SIG-M5 treated with dmso at 0.1 percent for 504 hours (cell line): ENCODE measurements around the gene SMYD3.
"Not testable (repeated sequence)": the region's sequence is repeated elsewhere in the genome, so short reads cannot be mapped to it uniquely, and the experiment has no call there.

Experiments
- DNase-seq: peaks from one replicate; lab custom pipeline; 2025; ENCODE audit not compliant: unreplicated experiment; lab: John Stamatoyannopoulos, UW

SMYD3 gene

DNA sequence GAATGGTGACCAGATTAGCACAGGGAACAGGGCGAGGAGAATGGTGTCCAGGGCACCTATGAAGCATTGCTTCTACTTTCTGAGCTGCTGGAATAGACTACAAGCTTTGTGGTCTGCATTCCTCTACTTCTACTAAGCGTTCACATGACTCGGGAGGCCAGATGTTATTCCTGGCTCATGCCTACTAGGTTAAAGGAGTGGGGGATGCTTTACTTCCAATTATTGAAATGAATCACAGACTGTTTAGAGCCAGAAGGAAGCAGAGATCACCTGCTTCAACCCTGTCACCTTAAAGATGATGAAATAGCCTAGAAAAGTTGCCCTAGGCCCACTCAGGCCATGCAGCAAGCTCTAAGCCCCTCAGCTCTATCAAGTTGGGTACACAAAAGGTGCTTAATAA, 718.8 kb downstream of the SMYD3 start:
- DNase-seq = no peak

DNA sequence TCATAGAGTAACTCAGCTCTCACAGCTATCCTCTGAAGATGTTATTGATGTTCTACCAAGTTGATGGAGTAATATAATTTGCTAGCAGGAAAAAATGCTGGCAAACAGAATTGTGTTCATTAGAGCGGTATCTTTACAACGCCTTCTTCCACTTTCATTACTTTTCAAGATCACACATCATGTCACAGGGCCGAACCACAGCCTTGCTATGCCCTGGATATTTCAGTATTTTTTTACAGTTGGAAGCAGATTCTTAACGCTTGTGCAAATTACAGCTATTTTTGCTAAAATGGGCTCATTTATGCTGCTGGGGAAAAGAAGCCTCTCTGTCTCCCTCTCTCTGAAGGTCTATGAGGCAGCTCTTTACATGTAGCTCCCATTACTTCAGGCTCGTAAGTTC, 720.1 kb downstream of the SMYD3 start:
- DNase-seq = no peak

DNA sequence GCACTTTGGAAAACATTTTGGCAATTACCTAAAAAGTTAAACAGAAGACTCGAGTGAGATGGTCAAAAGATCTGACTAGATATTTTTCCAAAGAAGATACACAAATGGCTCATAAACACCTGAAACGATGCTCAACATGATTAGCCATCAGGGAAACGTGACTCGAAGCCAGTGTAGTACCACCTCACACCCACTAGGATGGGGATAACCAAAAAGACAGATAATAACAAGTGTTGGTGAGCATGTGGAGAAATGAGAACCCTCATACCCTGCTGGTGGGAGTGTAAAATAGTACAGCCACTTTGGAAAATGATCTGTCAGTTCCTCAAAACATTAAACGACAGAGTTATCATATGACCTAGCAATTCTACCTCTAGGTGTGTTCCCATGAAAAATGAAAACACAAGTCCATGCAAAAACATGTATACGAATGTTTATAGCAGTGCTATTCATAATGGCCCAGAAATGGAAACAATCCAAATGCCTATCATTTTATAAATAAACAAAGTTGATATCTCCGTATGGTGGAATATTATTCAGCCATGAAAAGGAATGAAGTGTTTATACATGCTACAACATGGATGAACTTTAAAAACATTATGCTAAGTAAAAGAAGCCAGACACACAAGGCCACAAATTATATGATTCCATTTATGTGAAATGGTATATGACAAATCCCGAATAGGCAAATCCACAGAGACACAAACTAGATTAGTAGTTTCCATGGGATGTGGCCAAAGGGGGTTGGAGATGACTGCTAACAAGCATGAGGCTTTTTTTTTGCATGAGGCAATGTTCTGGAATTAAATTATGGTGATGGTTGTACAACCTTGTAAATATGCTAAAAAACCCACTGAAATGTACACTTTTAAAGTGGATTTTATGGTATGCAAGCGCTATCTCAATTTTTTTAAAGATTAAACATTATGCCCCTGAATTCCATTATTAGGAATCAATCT, 727.0 kb downstream of the SMYD3 start:
- no peak for DNase-seq

DNA sequence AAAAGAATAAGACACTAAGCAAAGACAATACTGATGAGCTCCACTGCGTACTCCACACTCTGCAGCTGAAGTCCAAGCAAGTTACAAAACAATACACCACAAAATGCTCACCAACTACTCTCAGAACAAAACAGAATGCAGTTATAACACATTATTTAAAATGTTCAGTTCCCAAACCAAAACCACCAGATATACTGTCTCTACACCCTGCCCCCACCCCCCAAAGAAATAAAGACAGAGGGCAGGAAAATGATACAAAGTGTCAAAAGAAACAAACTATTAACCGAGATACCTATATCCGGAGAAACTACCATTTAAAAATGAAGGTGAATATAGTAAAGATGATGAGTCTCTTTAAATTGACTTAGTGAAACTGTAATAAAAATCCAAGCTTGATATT, 729.3 kb downstream of the SMYD3 start:
- no peak for DNase-seq

DNA sequence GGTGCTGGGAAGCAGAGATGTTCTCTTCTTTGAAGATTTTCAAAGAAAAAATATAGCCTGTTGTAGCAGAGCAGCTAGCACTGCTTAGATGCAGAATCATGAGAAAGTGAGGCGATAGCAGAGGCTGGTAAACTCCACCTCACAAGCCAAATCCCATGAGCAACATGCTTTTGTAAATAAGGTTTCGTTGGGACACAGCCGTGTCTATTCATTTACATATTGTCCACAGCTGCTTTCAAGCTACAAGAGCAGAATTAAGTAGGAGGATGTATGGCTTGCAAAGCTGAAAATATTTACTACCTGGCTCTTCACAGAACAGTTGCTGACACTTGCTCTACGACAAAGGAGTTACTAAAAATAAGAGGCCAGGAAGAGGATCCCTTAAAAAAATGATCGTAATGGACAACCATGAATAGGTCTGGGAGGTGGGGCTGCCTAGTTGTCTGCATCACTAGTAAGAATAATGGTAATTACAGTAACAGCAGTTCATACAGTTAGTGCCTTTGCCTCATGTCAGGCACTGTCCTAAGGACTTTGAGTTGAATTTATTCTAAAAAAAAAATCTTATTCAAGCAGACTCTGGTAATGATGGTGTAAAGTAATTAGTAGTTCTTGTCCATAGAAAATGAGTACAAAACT, 730.3 kb downstream of the SMYD3 start:
- DNase-seq = no peak

DNA sequence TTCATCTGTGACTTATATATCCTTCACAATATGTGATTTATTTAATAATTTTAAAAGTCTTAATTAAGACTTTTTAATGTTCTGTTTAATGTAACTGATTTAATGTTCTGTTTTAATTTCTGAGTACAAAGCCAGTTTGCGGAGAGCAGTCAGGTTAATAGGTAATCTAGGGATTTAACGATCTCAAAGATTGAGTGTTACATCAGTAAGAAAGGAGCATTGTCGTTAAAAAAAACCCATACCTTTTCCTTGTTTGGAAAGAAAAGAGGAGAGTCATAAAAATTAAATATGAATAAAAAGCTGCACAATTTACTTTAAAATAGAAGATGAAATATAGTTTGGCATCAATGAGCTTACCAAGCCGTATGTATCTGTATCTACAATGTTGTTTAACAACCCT, 730.9 kb downstream of the SMYD3 start:
- no peak for DNase-seq

DNA sequence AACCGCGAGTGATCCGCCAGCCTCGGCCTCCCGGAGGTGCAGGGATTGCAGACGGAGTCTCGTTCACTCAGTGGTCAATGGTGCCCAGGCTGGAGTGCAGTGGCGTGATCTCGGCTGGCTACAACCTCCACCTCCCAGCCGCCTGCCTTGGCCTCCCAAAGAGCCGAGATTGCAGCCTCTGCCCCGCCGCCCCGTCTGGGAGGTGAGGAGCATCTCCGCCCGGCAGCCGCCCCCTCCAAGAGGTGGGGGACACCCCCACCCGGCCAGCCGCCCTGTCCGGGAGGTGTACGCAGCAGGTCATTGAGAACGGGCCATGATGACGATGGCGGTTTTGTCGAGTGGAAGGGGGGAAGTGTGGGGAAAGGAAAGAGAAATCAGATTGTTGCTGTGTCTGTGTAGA, 732.1 kb downstream of the SMYD3 start:
- not testable (repeated sequence) for DNase-seq

DNA sequence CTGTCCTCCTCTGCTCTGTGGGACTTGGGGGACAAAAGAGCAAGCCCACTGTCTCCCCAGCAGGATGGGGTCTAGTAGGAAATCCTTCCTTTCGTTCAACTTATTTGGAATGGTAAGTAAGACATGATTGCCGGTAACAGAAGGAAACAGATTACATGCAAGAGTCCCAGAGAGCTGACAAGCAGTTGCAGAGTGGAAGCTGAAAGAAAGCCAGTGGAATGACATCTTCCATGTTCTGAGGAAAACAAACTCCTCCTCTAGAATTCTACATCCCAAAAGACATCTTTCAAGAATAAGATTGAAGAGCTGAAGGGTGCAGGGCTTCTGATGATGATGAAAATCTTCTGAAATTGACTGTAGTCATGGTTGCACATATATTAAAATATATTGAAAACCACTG, 732.9 kb downstream of the SMYD3 start:
- no peak for DNase-seq

DNA sequence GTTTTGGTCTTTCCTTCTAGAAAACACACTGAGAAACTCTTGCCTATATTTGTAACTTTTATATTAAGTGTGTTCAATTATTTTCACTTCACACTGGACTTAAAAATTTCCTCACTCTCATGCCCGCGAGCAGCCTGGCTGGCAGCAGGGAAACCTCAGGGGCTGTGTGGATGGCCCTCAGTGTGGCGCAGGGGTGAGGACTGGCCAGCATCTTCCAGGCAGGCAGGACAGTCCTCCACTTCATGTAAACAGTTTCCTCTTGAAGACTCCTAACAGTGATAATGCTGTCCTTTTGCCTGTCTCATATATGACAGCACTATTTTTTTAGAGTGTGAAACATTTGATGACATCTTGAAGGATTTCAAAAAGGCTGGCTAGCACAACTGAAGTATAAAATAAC, 733.7 kb downstream of the SMYD3 start:
- DNase-seq = no peak

DNA sequence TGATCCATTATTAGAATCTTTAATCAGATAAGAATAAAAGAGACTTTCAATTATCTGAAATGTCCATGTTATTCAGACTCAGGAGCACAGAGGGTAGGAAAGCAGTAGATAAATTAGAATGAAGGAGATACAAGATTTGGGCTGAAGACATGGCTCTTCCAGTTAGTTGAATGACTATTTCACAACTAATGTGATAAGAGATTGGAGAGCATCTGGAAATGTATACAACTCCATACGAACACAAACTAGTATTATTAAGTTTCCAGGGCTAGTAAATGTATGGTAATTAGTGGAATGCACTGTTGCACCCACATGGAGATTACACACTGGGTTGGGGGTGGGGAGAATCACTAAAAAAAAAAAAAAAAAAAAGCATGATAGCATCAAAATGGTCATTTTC, 734.3 kb downstream of the SMYD3 start:
- DNase-seq = no peak

DNA sequence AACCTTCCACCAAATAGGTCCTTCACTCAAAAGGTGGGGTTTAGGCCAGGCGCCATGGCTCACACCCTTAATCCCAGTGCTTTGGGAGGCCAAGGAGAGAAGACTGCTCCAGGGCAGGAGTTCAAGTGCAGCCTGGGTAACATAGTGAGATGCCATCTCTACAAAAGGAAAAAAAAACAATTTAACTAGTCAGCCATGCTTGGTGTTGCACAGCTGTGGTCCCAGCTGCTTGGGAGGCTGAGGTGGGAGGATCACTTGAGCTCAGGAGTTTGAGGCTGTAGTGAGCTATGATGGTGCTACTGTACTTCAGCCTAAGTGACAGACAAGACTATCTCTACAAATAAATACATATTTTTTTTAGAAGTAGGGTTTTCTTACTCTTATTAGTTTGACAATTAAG, 734.8 kb downstream of the SMYD3 start:
- no peak for DNase-seq

DNA sequence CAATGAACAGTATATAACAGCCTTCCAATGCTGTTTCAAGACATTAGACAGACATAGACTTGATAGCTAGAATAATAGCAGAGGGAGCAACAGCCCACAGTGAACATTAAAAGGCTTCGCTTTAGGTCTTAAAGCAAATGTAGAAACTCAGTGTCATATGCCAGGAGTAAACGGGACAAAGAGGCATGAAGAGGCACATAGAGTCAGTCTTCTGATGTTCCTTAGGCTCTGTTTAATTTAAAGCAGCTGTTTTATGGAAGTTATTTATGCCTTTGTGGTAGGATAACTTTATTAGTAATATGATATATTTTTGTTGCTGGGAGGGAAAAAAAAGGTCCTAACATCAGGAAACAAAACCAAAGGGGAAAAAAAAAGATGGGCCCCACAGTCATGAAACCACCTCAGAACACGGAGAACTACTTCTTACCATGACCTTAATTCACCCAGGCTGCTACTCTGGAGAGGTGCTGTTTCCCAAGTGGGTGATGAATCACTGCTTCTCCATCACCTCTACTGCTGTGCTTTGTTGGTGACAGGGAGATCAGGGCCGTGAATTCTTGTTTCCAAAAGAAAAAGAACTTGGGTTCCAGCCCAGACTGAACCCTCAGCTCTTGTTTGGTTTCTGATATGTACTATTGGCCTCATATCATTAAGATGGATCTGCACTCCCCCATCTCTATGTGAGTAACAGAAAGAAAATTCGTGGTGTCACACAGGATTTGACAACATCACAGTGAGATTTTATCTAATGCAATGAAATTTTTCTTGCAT, 735.4 kb downstream of the SMYD3 start:
- DNase-seq = no peak

DNA sequence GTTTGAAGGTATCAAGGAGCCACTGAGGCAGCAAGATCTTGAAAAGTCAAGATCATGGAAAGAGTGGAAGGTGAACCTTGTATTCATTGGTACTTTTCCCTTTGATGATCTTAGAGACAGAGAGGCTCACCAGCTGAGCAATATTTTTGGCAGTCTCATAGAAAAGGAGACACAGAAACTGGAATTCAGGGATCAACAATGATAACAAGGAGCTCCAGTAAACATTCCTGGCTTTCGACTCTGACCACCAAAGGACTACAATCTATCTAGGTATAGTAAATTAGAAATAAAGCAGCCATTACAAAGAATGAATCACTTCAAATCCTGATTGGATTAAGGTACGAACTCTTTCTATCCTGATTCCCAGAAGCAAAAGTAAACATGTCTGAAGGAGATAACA, 736.9 kb downstream of the SMYD3 start:
- DNase-seq = no peak

DNA sequence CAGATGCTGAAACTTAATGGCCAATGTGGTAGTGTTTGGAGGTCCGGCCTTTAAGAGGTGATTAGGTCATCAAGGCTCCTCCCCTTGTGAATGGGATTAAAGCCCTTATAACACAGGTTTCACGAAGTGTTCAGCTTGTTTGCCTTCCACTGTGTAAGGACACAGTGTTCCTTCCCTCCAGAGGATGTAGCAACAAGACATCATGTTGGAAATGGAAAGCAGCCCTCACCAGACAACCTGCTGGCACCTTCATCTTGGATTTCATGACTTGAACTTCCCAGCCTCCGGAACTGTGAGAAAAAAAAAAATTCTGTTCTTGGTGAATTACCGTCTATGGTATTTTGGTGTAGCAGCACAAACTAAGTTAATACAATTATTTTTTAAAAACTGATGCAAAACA, 738.5 kb downstream of the SMYD3 start:
- no peak for DNase-seq

DNA sequence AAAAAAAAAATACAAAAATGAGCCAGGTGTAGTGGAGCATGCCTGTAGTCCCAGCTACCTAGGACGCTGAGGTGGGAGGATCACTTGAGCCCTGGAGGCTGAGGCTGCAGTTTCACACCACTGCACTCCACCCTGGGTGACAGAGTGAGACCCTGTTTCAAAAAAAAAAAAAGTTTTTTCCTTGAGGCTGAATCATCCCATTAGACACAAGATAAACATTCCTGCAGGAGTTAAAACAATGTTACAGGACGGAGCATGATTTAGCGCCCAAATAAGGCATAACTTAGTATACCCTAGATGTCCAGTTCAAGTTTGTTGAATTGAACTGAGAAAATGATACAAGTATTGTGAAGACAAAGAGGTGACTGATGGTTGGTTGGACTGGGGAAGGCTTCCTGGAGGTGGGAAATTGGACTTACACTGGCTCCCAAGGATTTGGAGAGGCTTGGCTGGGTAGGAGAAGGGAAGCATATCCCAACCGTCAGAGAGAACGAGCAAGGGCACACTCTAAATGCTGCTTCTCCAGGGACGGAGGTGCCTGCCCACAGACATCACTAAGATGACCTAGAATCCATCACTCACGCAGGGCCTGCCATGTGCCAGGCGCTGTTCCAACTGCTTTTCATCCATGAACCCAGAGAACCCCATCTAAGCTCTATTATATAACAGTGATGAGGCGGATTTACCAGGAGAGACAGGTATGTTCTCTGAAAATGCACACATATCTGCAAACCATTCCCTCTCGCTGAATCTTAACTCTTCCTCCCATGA, 741.7 kb downstream of the SMYD3 start:
- no peak for DNase-seq

DNA sequence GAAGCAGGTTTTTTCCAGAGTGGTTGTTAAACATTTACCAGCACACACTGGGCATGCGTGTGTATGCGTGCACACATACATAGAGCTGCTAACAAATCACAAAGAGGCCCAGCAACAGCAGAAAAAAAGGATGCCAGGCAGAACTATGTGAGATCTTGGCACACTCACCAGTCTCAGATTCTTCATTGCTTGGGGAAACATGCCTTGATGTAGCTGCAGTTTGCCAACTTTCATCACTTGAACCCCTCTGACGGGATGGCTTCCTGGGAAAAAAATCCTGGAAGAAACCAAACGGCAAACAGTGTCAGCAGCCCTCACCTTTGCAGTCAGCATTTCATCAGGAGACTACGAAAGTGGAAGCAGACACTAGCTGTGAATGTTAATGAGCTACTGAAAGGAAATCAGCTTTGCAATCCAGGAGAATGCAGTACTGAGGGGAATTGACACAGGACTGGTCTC, 743.2 kb downstream of the SMYD3 start:
- DNase-seq = no peak

DNA sequence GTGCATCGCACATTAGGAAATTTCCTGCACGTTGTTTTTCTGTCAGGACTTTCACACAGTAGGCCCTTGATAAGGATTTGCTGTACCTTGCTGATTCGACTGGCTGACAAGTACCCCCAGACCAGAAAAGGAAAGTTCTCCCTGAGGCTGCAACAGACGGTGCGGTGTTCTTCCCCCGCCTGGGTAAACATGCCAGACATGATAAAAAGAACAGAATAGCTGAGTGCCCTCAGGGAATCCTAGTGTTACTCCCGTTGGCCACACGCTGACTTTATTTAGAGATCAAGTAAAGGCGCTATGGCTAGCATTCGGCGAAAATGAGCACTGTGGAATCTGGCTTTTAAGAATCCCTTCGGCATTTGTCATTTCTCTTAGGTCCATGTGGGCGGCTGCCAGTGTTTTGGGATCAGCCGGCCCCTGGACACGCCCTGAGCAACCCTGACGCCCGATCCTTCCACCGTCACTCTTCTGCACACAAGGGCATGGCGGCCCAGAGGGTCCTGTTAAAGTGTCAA, 744.6 kb downstream of the SMYD3 start:
- no peak for DNase-seq

DNA sequence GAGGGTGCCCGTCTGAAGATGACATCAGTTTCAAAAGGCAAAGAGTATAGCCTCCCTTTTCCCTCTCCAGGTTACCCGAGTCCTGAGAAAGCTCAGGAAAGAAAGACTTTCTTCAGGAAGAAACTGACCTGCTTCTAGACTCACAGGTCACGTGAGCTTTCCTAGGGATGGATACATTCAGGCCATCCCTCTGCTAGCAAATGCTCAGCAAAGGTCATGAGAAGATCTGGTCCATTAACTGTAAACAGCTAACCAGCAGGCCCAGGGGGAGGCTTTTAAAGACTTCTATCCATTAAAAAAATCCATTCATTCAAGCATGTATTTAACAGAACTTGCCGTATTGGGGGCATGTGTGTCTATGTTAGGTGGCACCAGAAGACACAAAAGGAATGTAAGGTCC, 746.8 kb downstream of the SMYD3 start:
- no peak for DNase-seq

DNA sequence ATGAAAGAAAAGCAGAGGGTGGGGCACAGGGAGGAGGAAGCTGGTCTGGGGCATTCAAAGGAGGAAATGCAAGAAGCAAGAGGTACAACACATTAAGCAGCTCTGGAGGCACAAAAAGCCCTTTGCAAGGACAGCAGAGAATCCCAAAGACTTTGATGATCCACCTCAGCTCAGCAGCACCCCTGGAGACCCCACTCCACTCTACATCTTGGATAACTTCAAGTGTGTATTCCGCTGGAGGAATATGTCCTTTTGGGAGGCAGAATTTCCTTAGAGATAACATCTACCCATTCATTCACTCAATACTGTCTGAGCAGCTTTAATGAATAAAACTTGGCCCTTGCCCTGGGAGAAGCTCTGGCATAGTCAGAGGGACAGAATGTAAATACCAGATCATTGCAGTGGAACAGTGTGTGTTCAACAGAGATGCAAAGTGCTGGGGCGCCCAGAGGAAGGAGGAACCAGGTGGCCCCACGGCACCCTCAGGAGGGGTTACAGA, 752.6 kb downstream of the SMYD3 start:
- no peak for DNase-seq

DNA sequence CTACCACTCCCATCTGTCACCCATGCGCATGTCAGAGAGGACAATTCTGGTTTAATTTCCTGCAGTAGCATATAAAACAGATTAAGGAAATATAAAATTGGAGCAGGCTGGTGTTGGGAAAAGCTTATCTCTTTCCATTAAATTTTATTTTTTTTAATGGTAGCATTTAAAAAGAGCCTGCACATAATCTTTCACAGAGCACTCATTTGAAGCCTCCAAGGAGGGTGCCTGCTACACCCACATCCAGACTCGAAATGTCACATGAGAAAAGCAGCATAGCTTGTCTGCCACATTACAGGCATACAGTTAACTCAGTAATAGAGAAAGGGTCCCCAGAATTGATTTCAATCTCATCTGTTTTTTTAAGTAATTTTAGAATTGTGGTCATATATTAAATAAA, 753.3 kb downstream of the SMYD3 start:
- no peak for DNase-seq

DNA sequence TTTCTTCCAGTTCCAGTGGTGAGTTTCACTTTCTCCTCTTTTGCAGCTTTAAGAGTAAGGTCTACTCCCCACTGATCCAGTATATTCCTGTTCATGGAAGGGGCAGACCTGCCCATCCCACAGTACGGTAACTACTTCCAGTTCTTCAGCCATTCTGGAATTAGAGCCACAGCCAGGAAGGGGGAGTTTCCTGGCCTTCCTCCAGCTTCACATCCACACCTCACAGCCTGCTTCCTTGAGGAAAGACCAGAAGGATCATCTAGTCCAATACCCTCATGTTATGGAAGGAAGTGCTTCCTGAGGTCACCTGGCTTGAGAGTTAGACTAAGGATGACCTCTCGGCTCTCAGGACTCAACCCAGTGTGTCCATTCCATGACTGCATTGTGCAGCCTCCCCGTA, 754.5 kb downstream of the SMYD3 start:
- no peak for DNase-seq
